ENCODE measurements around the gene ARHGAP12.

- TF ChIP-seq, protein P1, sequence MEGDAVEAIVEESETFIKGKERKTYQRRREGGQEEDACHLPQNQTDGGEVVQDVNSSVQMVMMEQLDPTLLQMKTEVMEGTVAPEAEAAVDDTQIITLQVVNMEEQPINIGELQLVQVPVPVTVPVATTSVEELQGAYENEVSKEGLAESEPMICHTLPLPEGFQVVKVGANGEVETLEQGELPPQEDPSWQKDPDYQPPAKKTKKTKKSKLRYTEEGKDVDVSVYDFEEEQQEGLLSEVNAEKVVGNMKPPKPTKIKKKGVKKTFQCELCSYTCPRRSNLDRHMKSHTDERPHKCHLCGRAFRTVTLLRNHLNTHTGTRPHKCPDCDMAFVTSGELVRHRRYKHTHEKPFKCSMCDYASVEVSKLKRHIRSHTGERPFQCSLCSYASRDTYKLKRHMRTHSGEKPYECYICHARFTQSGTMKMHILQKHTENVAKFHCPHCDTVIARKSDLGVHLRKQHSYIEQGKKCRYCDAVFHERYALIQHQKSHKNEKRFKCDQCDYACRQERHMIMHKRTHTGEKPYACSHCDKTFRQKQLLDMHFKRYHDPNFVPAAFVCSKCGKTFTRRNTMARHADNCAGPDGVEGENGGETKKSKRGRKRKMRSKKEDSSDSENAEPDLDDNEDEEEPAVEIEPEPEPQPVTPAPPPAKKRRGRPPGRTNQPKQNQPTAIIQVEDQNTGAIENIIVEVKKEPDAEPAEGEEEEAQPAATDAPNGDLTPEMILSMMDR (IDR thresholded peaks at IDR 0.05; ENCODE audit: low read depth, low read length, poor library complexity, severe bottlenecking) = no peak
- TF ChIP-seq EZH2phosphoT487 (IDR thresholded peaks at IDR 0.05; ENCODE audit: borderline replicate concordance, low read length) = no peak
These were observed 35.0 kb upstream of the ARHGAP12 start for GRCh38 chr10:31963589-31963980.
